SHP77 treated with DMSO at 0.1 percent for 48 hours (cell line): ENCODE results near the gene SSU72.
"Not testable (repeated sequence)": the region's sequence is repeated elsewhere in the genome, so short reads cannot be mapped to it uniquely, and the experiment has no call there.

Experiments
- DNase-seq: peaks from one replicate; lab custom pipeline; 2025; lab: John Stamatoyannopoulos, UW

The SSU72 gene

DNA sequence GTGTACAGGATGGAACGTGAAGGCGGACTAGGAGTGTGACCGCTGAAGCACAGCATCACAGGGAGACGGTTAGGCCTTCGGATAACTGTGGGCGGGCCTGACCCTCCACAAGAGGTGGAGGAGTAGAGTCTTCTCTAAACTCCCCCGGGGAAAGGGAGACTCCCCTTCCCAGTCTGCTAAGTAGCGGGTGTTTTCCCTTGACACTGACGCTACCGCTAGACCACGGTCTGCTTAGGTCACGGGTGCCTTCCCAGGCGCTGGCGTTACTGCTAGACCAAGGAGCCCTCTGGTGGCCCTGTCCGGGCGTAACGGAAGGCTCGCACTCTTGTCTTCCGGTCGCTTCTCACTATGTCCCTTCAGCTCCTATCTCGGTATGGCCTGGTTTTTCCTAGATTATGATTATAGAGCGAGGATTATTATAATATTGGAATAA lies 69.3 kb downstream of the SSU72 start:
- peak; percentile 46 for DNase-seq

DNA sequence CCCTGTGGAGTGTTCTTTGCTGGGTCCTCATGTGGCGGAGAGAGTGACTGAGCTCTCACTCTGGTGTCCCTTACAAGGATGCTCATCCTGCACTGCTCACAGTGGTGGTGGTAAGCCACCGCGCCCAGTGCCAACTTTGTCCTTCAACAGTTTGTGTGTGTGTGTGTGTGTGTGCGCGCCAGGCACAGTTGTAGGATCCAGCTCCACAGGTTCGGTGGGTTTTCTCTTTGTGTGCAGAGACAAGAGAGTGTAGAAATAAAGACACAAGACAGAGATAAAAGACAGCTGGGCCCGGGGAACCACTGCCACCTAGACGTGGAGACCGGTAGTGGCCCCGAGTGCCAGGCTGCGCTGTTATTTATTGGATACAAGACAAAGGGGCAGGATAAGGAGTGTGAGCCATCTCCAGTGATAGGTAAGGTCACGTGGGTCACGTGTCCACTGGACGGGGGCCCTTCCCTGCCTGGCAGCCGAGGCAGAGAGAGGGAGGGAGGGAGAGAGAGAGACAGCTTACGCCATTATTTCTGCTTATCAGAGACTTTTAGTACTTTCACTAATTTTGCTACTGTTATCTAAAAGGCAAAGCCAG lies 69.8 kb downstream of the SSU72 start:
- peak; percentile 65 for DNase-seq

DNA sequence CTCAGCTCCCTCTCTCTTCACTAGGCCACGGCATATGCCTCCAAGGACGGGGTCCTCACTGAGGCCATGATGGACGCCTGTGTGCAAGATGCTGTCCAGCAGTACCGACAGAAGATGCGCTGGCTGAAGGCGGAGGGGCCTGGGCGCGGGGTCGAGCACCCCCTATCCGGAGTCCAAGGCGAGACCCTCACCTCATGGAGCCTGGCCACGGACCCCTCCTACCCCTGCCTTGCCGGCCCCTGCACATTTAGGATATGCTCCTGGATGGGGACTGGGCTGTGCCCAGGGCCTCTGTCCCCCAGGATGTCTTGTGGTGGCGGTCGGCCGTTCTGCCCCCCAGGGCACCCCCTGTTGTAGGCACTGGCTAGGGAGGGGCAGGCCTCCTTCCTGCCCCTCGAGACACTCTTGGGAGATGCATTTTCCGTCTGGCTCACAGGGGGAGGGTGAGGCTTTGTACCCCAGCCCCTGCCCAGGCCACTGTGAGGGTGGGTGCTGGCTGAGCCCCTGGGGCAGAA lies 79.1 kb downstream of the SSU72 start:
- not testable (repeated sequence) for DNase-seq

DNA sequence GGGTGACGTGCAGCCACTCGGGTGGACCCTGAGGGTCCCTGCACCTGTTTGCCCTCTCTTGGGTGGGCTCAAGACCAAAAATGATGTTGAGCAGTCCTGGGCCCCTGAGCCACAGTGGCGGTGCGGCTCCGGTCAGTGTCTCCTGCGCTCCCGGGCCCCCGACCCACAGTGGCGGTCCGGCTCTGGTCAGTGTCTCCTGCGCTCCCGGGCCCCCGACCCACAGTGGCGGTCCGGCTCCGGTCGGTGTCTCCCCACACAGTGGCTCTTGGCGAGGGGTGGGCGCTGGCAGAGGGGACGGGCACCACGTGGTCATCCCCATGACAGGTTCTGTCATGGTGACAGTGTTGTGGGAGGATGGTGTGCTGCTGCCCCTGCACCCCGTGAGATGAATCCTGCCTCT lies 80.4 kb downstream of the SSU72 start:
- DNase-seq: not testable (repeated sequence)
